Measurements from ENCODE around the gene DBX1.
A peak's percentile ranks its signal among the peaks of the same experiment; 100 is the strongest.

DBX1 gene

DNA sequence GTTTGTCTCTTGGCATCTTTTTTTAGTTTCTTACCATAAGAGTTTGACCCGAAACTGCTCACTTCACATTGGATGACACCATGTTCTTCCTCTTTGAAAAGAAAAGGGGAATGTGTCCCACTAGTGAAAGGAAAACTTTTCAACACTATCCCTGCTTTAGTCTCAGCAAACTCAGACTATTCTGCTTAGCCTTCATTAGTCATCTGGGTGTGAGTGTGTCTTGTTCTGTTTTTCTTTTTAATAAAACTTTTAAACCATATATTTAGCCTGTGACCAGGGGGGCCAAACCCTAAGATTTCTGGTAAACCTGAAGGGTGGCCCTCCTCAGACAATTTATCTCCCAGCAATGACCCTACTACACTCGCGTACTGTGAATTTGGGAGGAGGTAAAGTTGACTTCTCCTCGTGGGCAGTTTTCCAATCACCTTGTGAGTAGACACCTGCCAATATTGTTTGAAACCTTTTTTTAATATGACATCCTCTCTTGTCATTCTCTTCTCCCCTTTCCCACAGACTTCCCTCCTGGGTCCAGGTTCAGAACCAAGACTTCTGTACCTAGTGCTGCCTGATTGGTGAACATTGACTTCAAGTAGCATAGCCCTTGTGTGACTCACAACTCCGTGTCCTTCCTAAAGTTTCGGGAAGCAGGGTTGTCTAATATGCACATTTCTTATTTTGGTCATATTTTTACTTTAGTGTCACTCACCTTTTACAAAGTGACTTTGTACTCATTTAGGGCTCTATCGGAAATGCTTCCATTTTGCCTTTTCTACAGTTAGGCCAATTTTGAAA is 39.9 kb downstream of the DBX1 start:
- DNase-seq, result no peak

GRCh38 chr11:20119315-20119714 is 41.0 kb downstream of the DBX1 start:
- no peak for DNase-seq

DNA sequence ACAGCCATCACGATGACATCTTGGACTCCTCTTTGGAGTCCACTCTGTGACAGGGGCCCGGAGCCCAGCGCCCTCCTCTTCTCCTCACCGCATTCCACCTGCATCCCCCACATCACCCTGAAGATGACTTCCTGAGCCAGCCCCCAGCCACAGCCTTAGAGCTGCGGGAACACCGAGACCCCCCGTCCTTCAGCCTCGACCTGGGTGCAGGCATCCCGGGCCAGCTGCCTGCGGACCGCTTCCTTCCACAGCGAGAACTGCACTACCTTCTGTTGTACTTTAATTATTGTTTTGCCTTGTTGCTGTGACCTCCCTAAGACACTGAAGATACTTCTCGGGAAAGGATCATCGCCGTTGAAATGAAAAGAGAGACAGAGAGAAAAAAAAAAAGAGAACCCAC is 42.1 kb downstream of the DBX1 start:
- DNase-seq, result no peak

- DNase-seq, result no peak
Observed at GRCh38 chr11:20117291-20117690, 43.0 kb downstream of the DBX1 start.

GRCh38 chr11:20116825-20117224 is 43.5 kb downstream of the DBX1 start:
- DNase-seq, result peak in 1 of 2 experiments; percentile 54

DNA sequence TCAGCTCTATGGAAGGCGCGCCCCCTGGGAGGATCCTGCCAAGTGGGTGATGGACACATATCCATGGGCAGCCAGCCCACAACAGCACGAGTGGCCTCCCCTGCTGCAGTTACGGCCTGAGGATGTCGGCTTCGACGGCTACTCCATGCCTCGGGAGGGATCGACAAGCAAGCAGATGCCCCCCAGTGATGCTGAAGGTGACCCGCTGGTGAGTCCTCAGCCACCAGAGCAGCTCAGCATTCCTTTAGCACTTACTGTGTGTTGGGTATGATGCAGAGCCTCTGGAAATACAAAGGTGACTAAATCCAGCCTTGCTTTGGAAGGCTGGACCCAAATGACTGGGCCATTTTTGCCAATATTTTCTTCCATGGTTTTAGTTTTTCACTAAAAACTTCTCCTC is 45.7 kb downstream of the DBX1 start:
- DNase-seq, result no peak

DNA sequence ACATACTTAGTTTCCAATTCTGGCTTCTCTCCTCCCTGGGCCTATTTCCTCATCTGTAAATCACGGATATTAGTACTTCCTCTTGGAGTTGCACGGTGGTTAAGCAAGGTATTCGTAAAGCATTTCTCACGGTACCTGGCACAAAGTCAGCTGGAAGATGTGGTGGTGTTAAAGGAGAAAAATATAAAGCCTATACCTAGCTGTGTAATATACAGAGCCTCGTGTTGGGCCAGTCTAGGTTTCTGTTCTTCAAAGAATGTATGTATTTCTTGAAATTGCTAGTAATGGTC is 47.2 kb downstream of the DBX1 start:
- DNase-seq, result no peak

GRCh38 chr11:20112291-20113148 is 47.8 kb downstream of the DBX1 start:
- peak; percentile 89 to 96 for DNase-seq

DNA sequence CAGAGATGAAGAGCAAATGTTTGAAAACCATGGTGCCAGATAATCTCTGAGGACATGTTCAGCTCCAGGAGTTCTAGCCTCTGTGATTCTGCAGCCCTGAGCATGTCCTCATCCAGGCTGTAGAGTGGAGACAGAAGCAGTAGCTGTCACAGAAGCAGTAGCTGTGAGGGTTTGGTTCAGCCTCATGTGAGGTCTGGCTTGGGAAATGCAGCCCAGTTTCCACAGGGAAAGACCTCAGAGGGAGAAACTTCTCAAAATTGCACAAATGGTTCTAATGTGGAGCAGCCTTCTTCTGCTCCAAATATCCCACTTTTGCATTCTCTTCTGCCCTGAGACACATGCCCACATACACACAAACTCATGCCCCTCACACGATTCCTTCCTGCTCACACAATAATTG is 48.4 kb downstream of the DBX1 start:
- DNase-seq, result no peak

DNA sequence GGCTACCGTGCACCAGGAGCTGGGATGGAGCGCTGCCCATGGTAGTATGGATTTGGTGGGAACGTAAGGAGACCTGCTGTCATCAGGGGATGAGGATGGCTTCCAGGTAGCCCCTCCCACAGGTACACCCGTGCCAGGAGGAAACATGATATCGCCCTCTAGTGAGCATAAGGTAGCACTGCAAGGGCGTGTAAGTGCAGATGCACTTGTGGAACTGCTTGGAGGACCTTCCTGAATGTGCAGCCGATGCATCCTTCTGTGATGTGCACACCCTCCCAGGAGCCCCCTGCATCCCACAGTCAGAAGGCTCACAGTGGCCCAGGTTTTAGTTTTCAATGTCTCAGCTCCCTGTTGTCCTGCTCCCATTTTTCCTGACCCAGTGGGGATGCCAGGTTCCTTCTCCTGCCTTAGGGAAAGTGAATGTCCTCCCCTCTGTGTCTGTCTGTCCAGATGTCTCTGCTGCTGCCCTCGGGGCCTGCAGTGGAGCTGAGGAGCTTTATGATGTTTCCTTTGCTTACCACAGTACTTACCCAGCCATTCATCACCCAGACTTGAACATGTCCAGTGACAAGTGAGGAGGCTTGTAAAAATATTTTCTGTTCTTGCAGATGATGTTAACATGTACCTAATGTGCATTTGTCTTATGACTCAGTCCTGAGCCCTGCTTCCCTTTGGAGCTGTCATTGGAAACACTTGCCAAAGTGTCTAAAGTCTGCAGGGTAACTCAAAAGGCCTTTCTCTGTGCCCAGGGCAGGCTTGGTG is 49.2 kb downstream of the DBX1 start:
- peak in 1 of 2 experiments; percentile 58 for DNase-seq

- no peak for DNase-seq
Observed at GRCh38 chr11:20109731-20110445, 50.4 kb downstream of the DBX1 start.

Data from NCI-H446 (cell line).